Esophagus muscularis mucosa (tissue), 3 donors: ENCODE data around the gene URB1.
A peak's percentile ranks its signal among the peaks of the same experiment; 100 is the strongest.

Experiments
- POLR2A ChIP-seq: fragments of 450-650 bp; IDR thresholded peaks from one replicate; pipeline ENCODE4 v1.6.1; 2017; ENCODE audit warnings: antibody characterized with exemption, moderate library complexity, mild to moderate bottlenecking, low read depth
- POLR2AphosphoS5 ChIP-seq, 2 donors: sonication (generic); formaldehyde crosslinking; IDR thresholded peaks; one replicate each; pipeline ENCODE4 v1.6.1; 2017; ENCODE audit warnings: antibody characterized with exemption in 2 of 2
- TF ChIP-seq, protein P1 (sequence below), 3 experiments: fragments of 200-600 bp in 2 of 3; fragments of 450-650 bp in 1 of 3; sonication (generic) in 2 of 3; IDR thresholded peaks; one replicate each; pipeline ENCODE4 v1.5.1; 2017 to 2019; ENCODE audit warnings: antibody characterized with exemption in 3 of 3, mild to moderate bottlenecking in 2 of 3, moderate library complexity in 1 of 3

DNA sequence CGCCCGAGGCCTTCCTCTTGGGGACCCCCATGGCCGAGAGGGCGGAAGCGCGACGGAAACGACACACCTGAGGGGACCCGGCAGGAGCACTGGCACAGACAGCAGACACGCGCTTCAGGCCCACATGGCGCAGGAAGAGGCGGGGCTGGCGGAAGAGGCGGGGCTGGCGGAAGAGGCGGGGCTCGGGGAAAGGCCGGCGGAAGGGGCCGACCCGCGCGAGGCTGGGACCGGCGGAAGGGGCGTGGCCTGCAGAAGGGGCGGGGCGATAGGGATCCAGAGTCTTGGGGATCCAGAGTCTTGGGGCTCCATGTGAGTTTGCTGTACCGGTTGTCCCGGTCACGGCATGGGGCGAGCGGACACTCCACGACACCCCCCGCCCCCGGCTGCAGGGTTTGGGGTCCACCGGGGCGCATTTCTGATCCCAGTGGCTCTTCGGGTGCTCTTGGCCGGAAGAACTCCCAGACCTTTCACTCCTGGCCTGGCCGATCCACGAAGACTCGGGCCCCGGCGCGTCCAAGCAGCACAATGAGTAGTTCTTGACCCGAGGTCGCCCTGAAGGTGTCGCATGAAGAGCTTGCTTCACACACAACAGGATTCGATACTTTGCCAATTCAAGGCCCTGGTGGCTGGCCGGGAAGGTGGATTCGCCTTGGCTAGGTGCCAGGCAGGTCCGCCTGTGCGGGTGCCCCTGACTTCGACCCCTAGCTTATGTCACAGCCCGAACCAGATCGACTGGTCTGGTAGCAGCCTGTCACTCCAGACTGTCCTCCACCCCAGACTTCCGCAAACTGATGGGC is at the start of gene URB1:
- TF ChIP-seq, protein P1, sequence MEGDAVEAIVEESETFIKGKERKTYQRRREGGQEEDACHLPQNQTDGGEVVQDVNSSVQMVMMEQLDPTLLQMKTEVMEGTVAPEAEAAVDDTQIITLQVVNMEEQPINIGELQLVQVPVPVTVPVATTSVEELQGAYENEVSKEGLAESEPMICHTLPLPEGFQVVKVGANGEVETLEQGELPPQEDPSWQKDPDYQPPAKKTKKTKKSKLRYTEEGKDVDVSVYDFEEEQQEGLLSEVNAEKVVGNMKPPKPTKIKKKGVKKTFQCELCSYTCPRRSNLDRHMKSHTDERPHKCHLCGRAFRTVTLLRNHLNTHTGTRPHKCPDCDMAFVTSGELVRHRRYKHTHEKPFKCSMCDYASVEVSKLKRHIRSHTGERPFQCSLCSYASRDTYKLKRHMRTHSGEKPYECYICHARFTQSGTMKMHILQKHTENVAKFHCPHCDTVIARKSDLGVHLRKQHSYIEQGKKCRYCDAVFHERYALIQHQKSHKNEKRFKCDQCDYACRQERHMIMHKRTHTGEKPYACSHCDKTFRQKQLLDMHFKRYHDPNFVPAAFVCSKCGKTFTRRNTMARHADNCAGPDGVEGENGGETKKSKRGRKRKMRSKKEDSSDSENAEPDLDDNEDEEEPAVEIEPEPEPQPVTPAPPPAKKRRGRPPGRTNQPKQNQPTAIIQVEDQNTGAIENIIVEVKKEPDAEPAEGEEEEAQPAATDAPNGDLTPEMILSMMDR (IDR thresholded peaks at IDR 0.05): peak in 1 of 3 experiments; percentile 6
- TF ChIP-seq POLR2A: peak; percentile 40
- peak; percentile 85 to 90 for TF ChIP-seq POLR2AphosphoS5 (IDR thresholded peaks at IDR 0.05)
